Measurements from ENCODE around the gene CTAGE4. TPM values are rescaled to one million over a fixed set of nuclear protein-coding genes. Genes with fewer than 3 reads are reported as not detected.
"Not testable (repeated sequence)": the region's sequence is repeated elsewhere in the genome, so short reads cannot be mapped to it uniquely, and the experiment has no call there.

Gene CTAGE4
- total RNA-seq, 1 experiment from 2014 or later, result not detected

GRCh38 chr7:144195212-144195872, 12.1 kb downstream of the CTAGE4 start, which contains the start of gene ARHGEF35:
Gene ARHGEF35 (minus strand): TSS chr7:144195833. CDS start chr7:144188383, 7,450 bp downstream.
- H3K9ac ChIP-seq (ENCODE audit: low read length); H3K4me1 ChIP-seq (ENCODE audit: low read length); H3K36me3 ChIP-seq (ENCODE audit: insufficient read depth, low read length); H3K4me2 ChIP-seq (ENCODE audit: low read depth, low read length, poor library complexity, severe bottlenecking); H2AFZ ChIP-seq (ENCODE audit: low read length); H3K27me3 ChIP-seq (ENCODE audit: low read length); H3K9me2 ChIP-seq (replicated peaks; ENCODE audit: insufficient read depth, low read length); H4K20me1 ChIP-seq (ENCODE audit: insufficient read depth, low read depth, low read length); H3K27ac ChIP-seq (ENCODE audit: low read length); DNase-seq; H3K9me3 ChIP-seq (ENCODE audit: low read length); H3K79me2 ChIP-seq (ENCODE audit: low read length); H3K4me3 ChIP-seq (ENCODE audit: low read length): not testable (repeated sequence)

GRCh38 chr7:144198934-144199333, 15.7 kb downstream of the CTAGE4 start:
- H3K9ac ChIP-seq (ENCODE audit: low read length); H3K4me2 ChIP-seq (ENCODE audit: low read depth, low read length, poor library complexity, severe bottlenecking); H3K36me3 ChIP-seq (ENCODE audit: insufficient read depth, low read length); H4K20me1 ChIP-seq (ENCODE audit: insufficient read depth, low read depth, low read length); H3K27ac ChIP-seq (ENCODE audit: low read length); H3K79me2 ChIP-seq (ENCODE audit: low read length); H2AFZ ChIP-seq (ENCODE audit: low read length); H3K4me1 ChIP-seq (ENCODE audit: low read length); H3K4me3 ChIP-seq (ENCODE audit: low read length); H3K27me3 ChIP-seq (ENCODE audit: low read length); H3K9me2 ChIP-seq (replicated peaks; ENCODE audit: insufficient read depth, low read length); DNase-seq; H3K9me3 ChIP-seq (ENCODE audit: low read length): not testable (repeated sequence)

- H3K4me1 ChIP-seq (ENCODE audit: low read length); H3K4me2 ChIP-seq (ENCODE audit: low read depth, low read length, poor library complexity, severe bottlenecking); H4K20me1 ChIP-seq (ENCODE audit: insufficient read depth, low read depth, low read length); H3K9me2 ChIP-seq (replicated peaks; ENCODE audit: insufficient read depth, low read length); H3K27me3 ChIP-seq (ENCODE audit: low read length); H3K36me3 ChIP-seq (ENCODE audit: insufficient read depth, low read length); DNase-seq; H3K4me3 ChIP-seq (ENCODE audit: low read length); H3K9me3 ChIP-seq (ENCODE audit: low read length); H3K79me2 ChIP-seq (ENCODE audit: low read length); H3K9ac ChIP-seq (ENCODE audit: low read length); H3K27ac ChIP-seq (ENCODE audit: low read length); H2AFZ ChIP-seq (ENCODE audit: low read length): not testable (repeated sequence)
Measured at GRCh38 chr7:144201978-144202377, 18.7 kb downstream of the CTAGE4 start.

GRCh38 chr7:144203086-144203485, 19.8 kb downstream of the CTAGE4 start:
- H3K27me3 ChIP-seq (ENCODE audit: low read length); H3K27ac ChIP-seq (ENCODE audit: low read length); H3K79me2 ChIP-seq (ENCODE audit: low read length); H2AFZ ChIP-seq (ENCODE audit: low read length); H3K36me3 ChIP-seq (ENCODE audit: insufficient read depth, low read length); H3K9ac ChIP-seq (ENCODE audit: low read length); H3K9me2 ChIP-seq (replicated peaks; ENCODE audit: insufficient read depth, low read length); H4K20me1 ChIP-seq (ENCODE audit: insufficient read depth, low read depth, low read length); H3K4me3 ChIP-seq (ENCODE audit: low read length); DNase-seq; H3K9me3 ChIP-seq (ENCODE audit: low read length); H3K4me2 ChIP-seq (ENCODE audit: low read depth, low read length, poor library complexity, severe bottlenecking); H3K4me1 ChIP-seq (ENCODE audit: low read length): not testable (repeated sequence)

- H4K20me1 ChIP-seq (ENCODE audit: insufficient read depth, low read depth, low read length); H3K4me2 ChIP-seq (ENCODE audit: low read depth, low read length, poor library complexity, severe bottlenecking); DNase-seq; H3K4me1 ChIP-seq (ENCODE audit: low read length); H3K36me3 ChIP-seq (ENCODE audit: insufficient read depth, low read length); H3K27me3 ChIP-seq (ENCODE audit: low read length); H3K9me2 ChIP-seq (replicated peaks; ENCODE audit: insufficient read depth, low read length); H3K9me3 ChIP-seq (ENCODE audit: low read length); H3K4me3 ChIP-seq (ENCODE audit: low read length); H3K9ac ChIP-seq (ENCODE audit: low read length); H3K27ac ChIP-seq (ENCODE audit: low read length); H3K79me2 ChIP-seq (ENCODE audit: low read length); H2AFZ ChIP-seq (ENCODE audit: low read length): not testable (repeated sequence)
Measured at GRCh38 chr7:144205306-144205705, 22.0 kb downstream of the CTAGE4 start.

- not testable (repeated sequence) for H3K9me3 ChIP-seq (ENCODE audit: low read length); H3K36me3 ChIP-seq (ENCODE audit: insufficient read depth, low read length); DNase-seq; H3K4me1 ChIP-seq (ENCODE audit: low read length); H2AFZ ChIP-seq (ENCODE audit: low read length); H3K4me3 ChIP-seq (ENCODE audit: low read length); H3K9me2 ChIP-seq (replicated peaks; ENCODE audit: insufficient read depth, low read length); H3K27me3 ChIP-seq (ENCODE audit: low read length); H3K79me2 ChIP-seq (ENCODE audit: low read length); H3K27ac ChIP-seq (ENCODE audit: low read length); H3K4me2 ChIP-seq (ENCODE audit: low read depth, low read length, poor library complexity, severe bottlenecking); H3K9ac ChIP-seq (ENCODE audit: low read length); H4K20me1 ChIP-seq (ENCODE audit: insufficient read depth, low read depth, low read length)
Measured at GRCh38 chr7:144217200-144217599, 33.9 kb downstream of the CTAGE4 start.

GRCh38 chr7:144218581-144218980, 35.3 kb downstream of the CTAGE4 start:
- not testable (repeated sequence) for H3K9ac ChIP-seq (ENCODE audit: low read length); H3K79me2 ChIP-seq (ENCODE audit: low read length); H3K27ac ChIP-seq (ENCODE audit: low read length); H3K9me2 ChIP-seq (replicated peaks; ENCODE audit: insufficient read depth, low read length); H3K4me3 ChIP-seq (ENCODE audit: low read length); H2AFZ ChIP-seq (ENCODE audit: low read length); H3K36me3 ChIP-seq (ENCODE audit: insufficient read depth, low read length); H3K4me2 ChIP-seq (ENCODE audit: low read depth, low read length, poor library complexity, severe bottlenecking); H3K9me3 ChIP-seq (ENCODE audit: low read length); H3K27me3 ChIP-seq (ENCODE audit: low read length); DNase-seq; H3K4me1 ChIP-seq (ENCODE audit: low read length); H4K20me1 ChIP-seq (ENCODE audit: insufficient read depth, low read depth, low read length)

GRCh38 chr7:144219149-144219548, 35.9 kb downstream of the CTAGE4 start:
- H3K4me2 ChIP-seq (ENCODE audit: low read depth, low read length, poor library complexity, severe bottlenecking); H2AFZ ChIP-seq (ENCODE audit: low read length); H3K36me3 ChIP-seq (ENCODE audit: insufficient read depth, low read length); H3K79me2 ChIP-seq (ENCODE audit: low read length); H3K27me3 ChIP-seq (ENCODE audit: low read length); H4K20me1 ChIP-seq (ENCODE audit: insufficient read depth, low read depth, low read length); H3K27ac ChIP-seq (ENCODE audit: low read length); H3K9me2 ChIP-seq (replicated peaks; ENCODE audit: insufficient read depth, low read length); H3K9ac ChIP-seq (ENCODE audit: low read length); H3K4me1 ChIP-seq (ENCODE audit: low read length); DNase-seq; H3K4me3 ChIP-seq (ENCODE audit: low read length); H3K9me3 ChIP-seq (ENCODE audit: low read length): not testable (repeated sequence)

- H3K4me3 ChIP-seq (ENCODE audit: low read length); H3K27me3 ChIP-seq (ENCODE audit: low read length); H3K79me2 ChIP-seq (ENCODE audit: low read length); DNase-seq; H3K4me1 ChIP-seq (ENCODE audit: low read length); H4K20me1 ChIP-seq (ENCODE audit: insufficient read depth, low read depth, low read length); H2AFZ ChIP-seq (ENCODE audit: low read length); H3K27ac ChIP-seq (ENCODE audit: low read length); H3K9ac ChIP-seq (ENCODE audit: low read length); H3K9me2 ChIP-seq (replicated peaks; ENCODE audit: insufficient read depth, low read length); H3K36me3 ChIP-seq (ENCODE audit: insufficient read depth, low read length); H3K4me2 ChIP-seq (ENCODE audit: low read depth, low read length, poor library complexity, severe bottlenecking); H3K9me3 ChIP-seq (ENCODE audit: low read length): not testable (repeated sequence)
Measured at GRCh38 chr7:144220531-144220930, 37.3 kb downstream of the CTAGE4 start.
